ENCODE measurements around the gene LDHD. TPM values are rescaled to one million over a fixed set of nuclear protein-coding genes. Genes with fewer than 3 reads are reported as not detected.

LDHD gene
- total RNA-seq, 1 donor from 2014 or later: 10.1 TPM

- no peak for DNase-seq (ENCODE audit: extremely low spot score in 2 of 2)
- no peaks in the 10 kb centered on the region for H3K27me3 ChIP-seq
- no peak overlapping the region for H3K4me3 ChIP-seq
- TF ChIP-seq POLR2AphosphoS5 (IDR thresholded peaks at IDR 0.05; ENCODE audit: insufficient read depth in 1 of 2, low read depth in 1 of 2) (no peak), POLR2A (IDR thresholded peaks at IDR 0.05) (no peak), CTCF (IDR thresholded peaks at IDR 0.05) (no peak)
- no peaks in the 10 kb centered on the region for H3K9me3 ChIP-seq
- H3K4me1 ChIP-seq: peaks cover 60% of the 10 kb centered on the region
- no peak overlapping the region for H3K27ac ChIP-seq
- intact Hi-C loops (cut with DNase I): no loop called here
- no peaks in the 10 kb centered on the region for H3K36me3 ChIP-seq
These were observed 12.6 kb downstream of the LDHD start for GRCh38 chr16:75103994-75104393.

- no peaks in the 10 kb centered on the region for H3K36me3 ChIP-seq
- H3K4me1 ChIP-seq: peaks cover 56% of the 10 kb centered on the region
- H3K4me3 ChIP-seq: no peak overlapping the region
- DNase-seq (ENCODE audit: extremely low spot score in 2 of 2): no peak
- H3K9me3 ChIP-seq: no peaks in the 10 kb centered on the region
- no peak for TF ChIP-seq POLR2A (IDR thresholded peaks at IDR 0.05)
- no peak overlapping the region for H3K27ac ChIP-seq
- no peaks in the 10 kb centered on the region for H3K27me3 ChIP-seq
- intact Hi-C loops (cut with DNase I): no loop called here
These were observed 14.0 kb downstream of the LDHD start for GRCh38 chr16:75102595-75102994.

GRCh38 chr16:75101635-75102034, 14.9 kb downstream of the LDHD start:
- TF ChIP-seq POLR2AphosphoS5 (IDR thresholded peaks at IDR 0.05; ENCODE audit: insufficient read depth in 1 of 2, low read depth in 1 of 2) (no peak), CTCF (IDR thresholded peaks at IDR 0.05) (no peak), POLR2A (IDR thresholded peaks at IDR 0.05) (no peak)
- Histone ChIP-seq H3K27me3 (no peaks in the 10 kb centered on the region), H3K4me3 (no peak overlapping the region), H3K9me3 (no peaks in the 10 kb centered on the region), H3K27ac (no peak overlapping the region), H3K36me3 (no peaks in the 10 kb centered on the region), H3K4me1 (peaks cover 56% of the 10 kb centered on the region)
- DNase-seq (ENCODE audit: extremely low spot score in 2 of 2): no peak
- intact Hi-C loops (cut with DNase I): no loop called here

GRCh38 chr16:75100603-75100990, 16.0 kb downstream of the LDHD start:
- no peak for DNase-seq (ENCODE audit: extremely low spot score in 2 of 2)
- Histone ChIP-seq H3K9me3 (no peaks in the 10 kb centered on the region), H3K4me1 (peaks cover 54% of the 10 kb centered on the region), H3K4me3 (no peak overlapping the region), H3K27me3 (no peaks in the 10 kb centered on the region), H3K27ac (peak overlapping the region; percentile 24), H3K36me3 (no peaks in the 10 kb centered on the region)
- TF ChIP-seq POLR2AphosphoS5 (IDR thresholded peaks at IDR 0.05; ENCODE audit: insufficient read depth in 1 of 2, low read depth in 1 of 2) (no peak), CTCF (IDR thresholded peaks at IDR 0.05) (no peak), POLR2A (IDR thresholded peaks at IDR 0.05) (no peak)
- intact Hi-C loops (cut with DNase I): no loop called here

- Histone ChIP-seq H3K4me3 (no peak overlapping the region), H3K27me3 (no peaks in the 10 kb centered on the region), H3K36me3 (no peaks in the 10 kb centered on the region), H3K9me3 (no peaks in the 10 kb centered on the region), H3K4me1 (peaks cover 48% of the 10 kb centered on the region), H3K27ac (peak overlapping the region; percentile 24)
- intact Hi-C loops (cut with DNase I): no loop called here
- DNase-seq (ENCODE audit: extremely low spot score in 2 of 2): peak in 1 of 2 donors; percentile 87
- TF ChIP-seq POLR2AphosphoS5 (IDR thresholded peaks at IDR 0.05; ENCODE audit: insufficient read depth in 1 of 2, low read depth in 1 of 2): no peak
- no peak for TF ChIP-seq POLR2A (IDR thresholded peaks at IDR 0.05)
- no peak for TF ChIP-seq CTCF (IDR thresholded peaks at IDR 0.05)
These were observed 16.6 kb downstream of the LDHD start for GRCh38 chr16:75099738-75100602.

Data from vagina (tissue), 2 donors.